ENCODE data around the gene PACSIN3. TPM values are rescaled to one million over a fixed set of nuclear protein-coding genes. Genes with fewer than 3 reads are reported as not detected.

Gene PACSIN3
- total and polyA plus RNA-seq, 2 of the 8 experiments (the other 6 are each of a cell fraction or from before 2014, with no cell fraction given), result 23.8 to 47.2 TPM

DNA sequence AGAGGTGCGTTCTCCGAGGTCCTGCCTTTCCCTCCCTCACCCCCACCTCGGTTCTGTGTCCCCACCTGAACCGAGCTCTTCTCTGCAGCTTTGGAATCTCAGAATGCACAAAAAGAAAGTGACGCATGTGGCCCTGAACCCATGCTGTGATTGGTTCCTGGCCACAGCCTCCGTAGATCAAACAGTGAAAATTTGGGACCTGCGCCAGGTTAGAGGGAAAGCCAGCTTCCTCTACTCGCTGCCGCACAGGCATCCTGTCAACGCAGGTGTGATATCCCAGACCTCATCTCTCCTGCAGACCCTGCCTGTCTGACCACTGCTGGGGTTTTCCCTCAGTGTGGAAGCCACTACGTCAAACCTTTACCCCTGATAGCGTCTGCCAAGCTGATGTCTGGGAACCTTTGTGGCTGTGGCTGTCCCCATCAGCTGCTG is 48.5 kb upstream of the PACSIN3 start:
- Histone ChIP-seq H4K91ac (replicated peaks; ENCODE audit: insufficient read length, low read length) (no peak overlapping the region), H2BK20ac (ENCODE audit: low read length) (no peak overlapping the region), H3K23ac (ENCODE audit: insufficient read length) (no peak overlapping the region), H3K4ac (replicated peaks; ENCODE audit: insufficient read length, low read depth, low read length) (no peak overlapping the region), H2BK120ac (replicated peaks; ENCODE audit: low read depth, low read length) (no peak overlapping the region), H3K27me3 (replicated peaks in 1 of 4; ENCODE audit: control insufficient read depth in 3 of 4, extremely low read depth in 1 of 4, insufficient read depth in 3 of 4, low read length in 3 of 4) (no peaks in the 10 kb centered on the region), H3K18ac (ENCODE audit: extremely low read depth, low read length) (no peak overlapping the region), H3K9ac (replicated peaks in 1 of 4; ENCODE audit: extremely low read depth in 1 of 4, low read depth in 3 of 4, low read length in 3 of 4) (no peak overlapping the region), H3K56ac (replicated peaks; ENCODE audit: insufficient read length, low read depth, low read length) (no peak overlapping the region), H3K79me1 (ENCODE audit: low read depth, low read length) (no peaks in the 10 kb centered on the region; the same call in 1 of the 2 replicates), H2BK5ac (ENCODE audit: low read depth, low read length) (no peak overlapping the region; the same call in 1 of the 2 replicates), H3K27ac (ENCODE audit: low read depth, low read length) (no peak overlapping the region), H4K8ac (ENCODE audit: extremely low read depth, insufficient read depth, low read length) (no peak overlapping the region), H4K20me1 (replicated peaks in 1 of 2; ENCODE audit: control insufficient read depth in 1 of 2, insufficient read depth in 2 of 2, low read length in 2 of 2) (peaks cover 0 to 5% of the 10 kb centered on the region in 2 experiments), H3K36me3 (ENCODE audit: control insufficient read depth in 2 of 4, insufficient read depth in 4 of 4, low read length in 3 of 4) (peaks cover 15 to 41% (median 35%) of the 10 kb centered on the region in 4 experiments), H3K79me2 (ENCODE audit: control insufficient read depth in 1 of 2, insufficient read depth in 2 of 2, low read length in 2 of 2) (no peaks in the 10 kb centered on the region), H2AK5ac (ENCODE audit: low read depth, low read length) (no peak overlapping the region), H3K4me1 (replicated peaks in 1 of 4; ENCODE audit: control insufficient read depth in 3 of 4, insufficient read depth in 4 of 4, low read length in 3 of 4) (0 out of 7 replicates have a peak, but pooled peaks cover 0 to 2% (median 0%) of the 10 kb centered on the region in 4 experiments), H3K4me2 (ENCODE audit: insufficient read depth in 1 of 2, low read depth in 2 of 2, low read length in 2 of 2) (no peak overlapping the region), H2AFZ (ENCODE audit: low read length) (no peak overlapping the region), H2BK12ac (ENCODE audit: low read depth, low read length) (no peak overlapping the region), H3K14ac (ENCODE audit: insufficient read length) (no peak overlapping the region), H3K23me2 (ENCODE audit: low read depth, low read length) (no peaks in the 10 kb centered on the region), H4K5ac (ENCODE audit: insufficient read length, low read depth, low read length) (no peak overlapping the region), H2BK15ac (ENCODE audit: low read length) (no peak overlapping the region), H3K4me3 (ENCODE audit: extremely low read depth in 1 of 4, insufficient read depth in 2 of 4, low read depth in 3 of 4, low read length in 4 of 4) (no peak overlapping the region), H3K9me3 (ENCODE audit: insufficient read depth in 2 of 2, low read depth in 1 of 2, low read length in 1 of 2) (no peaks in the 10 kb centered on the region)
- no peak for DNase-seq (ENCODE audit: low read depth in 1 of 2, low spot score in 2 of 2)
- CTCF ChIA-PET (ENCODE audit: partially characterized antibody), result interaction anchor here (0.5 to 11.4 kb wide), 19 partner anchors 10 to 125 kb away, joined by 3 to 107 read pairs (median 5); partner anchors contain the start of genes ACP2, ARFGAP2, DDB2 and MYBPC3
- POLR2A ChIA-PET (ENCODE audit: partially characterized antibody), result interaction anchor here (0.8 to 11.9 kb wide), 12 partner anchors 11 to 186 kb away, joined by 3 to 138 read pairs (median 5); partner anchors contain the start of genes ACP2, DDB2 and NR1H3
- FAIRE-seq, result no peak
- no peak for TF ChIP-seq JUN (IDR thresholded peaks at IDR 0.05; ENCODE audit: low read depth, low read length)
- 89% methylated on average over 12 of the region's 12 CpGs; no CpG with 5 or more reads in 1 of the 2 experiments for WGBS, 2 experiments (ENCODE audit: extremely low coverage in 1 of 2, insufficient coverage in 1 of 2, insufficient read length in 1 of 2, insufficient replicate concordance in 2 of 2, low coverage in 1 of 2, low lambda C conversion rate in 2 of 2, missing lambda C conversion rate in 1 of 2)
